Right renal cortex interstitium (tissue), 3 donors: Measurements from ENCODE around the gene RYR2. TPM values are rescaled to one million over a fixed set of nuclear protein-coding genes. Genes with fewer than 3 reads are reported as not detected.

Source experiments
- DNase-seq, 3 donors: peaks; one replicate each; pipeline ENCODE4 v3.0.0-alpha.2; 2013; ENCODE audit warnings: low read depth in 3 of 3, low spot score in 2 of 3
- polyA plus RNA-seq, 3 donors: library from polyadenylated mRNA; unstranded; fragments of 120-200 nt; gene quantifications; one replicate each; pipeline ENCODE4 v1.2.1, GENCODE V29; 2013; ENCODE audit not compliant: insufficient read length in 3 of 3

Gene RYR2
- polyA plus RNA-seq, 3 donors: 1.2 to 2.3 (median 1.4) TPM

DNA sequence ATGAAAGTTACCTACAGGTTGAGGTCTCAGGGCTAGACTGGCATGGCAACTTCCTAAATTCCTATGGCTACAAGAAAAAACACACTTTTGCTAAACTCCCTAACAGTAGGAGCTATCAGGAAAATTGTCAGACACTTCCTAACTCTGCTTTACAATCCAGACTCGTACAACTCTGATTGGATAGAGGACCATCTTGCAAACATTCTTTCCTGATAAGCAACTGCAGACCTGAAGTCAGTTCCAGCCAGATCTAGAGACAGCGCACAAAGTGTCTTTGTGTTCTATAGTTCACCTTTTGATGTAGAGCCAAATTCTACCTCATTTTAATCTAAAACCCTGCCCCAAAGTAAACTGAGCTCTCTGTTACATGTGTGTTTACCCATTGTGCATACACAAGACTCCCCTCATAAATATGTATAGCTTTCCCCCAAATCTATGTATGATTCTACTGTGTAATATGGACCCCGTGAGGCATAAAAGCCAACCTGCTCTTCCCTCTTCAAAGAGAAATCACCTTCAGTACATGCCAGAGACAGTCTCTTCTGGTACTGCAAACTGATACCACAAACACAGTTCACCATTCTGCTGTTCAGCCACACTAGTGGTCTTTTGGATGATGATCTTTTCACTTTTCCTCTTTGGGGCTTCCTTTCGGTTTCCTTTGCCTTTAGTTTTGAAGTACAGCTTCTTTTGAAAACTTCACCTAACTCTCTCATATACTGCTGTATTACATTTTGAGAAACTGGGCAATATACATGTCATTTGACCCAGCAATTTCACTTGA, 827.0 kb downstream of the RYR2 start:
- no peak for DNase-seq

DNA sequence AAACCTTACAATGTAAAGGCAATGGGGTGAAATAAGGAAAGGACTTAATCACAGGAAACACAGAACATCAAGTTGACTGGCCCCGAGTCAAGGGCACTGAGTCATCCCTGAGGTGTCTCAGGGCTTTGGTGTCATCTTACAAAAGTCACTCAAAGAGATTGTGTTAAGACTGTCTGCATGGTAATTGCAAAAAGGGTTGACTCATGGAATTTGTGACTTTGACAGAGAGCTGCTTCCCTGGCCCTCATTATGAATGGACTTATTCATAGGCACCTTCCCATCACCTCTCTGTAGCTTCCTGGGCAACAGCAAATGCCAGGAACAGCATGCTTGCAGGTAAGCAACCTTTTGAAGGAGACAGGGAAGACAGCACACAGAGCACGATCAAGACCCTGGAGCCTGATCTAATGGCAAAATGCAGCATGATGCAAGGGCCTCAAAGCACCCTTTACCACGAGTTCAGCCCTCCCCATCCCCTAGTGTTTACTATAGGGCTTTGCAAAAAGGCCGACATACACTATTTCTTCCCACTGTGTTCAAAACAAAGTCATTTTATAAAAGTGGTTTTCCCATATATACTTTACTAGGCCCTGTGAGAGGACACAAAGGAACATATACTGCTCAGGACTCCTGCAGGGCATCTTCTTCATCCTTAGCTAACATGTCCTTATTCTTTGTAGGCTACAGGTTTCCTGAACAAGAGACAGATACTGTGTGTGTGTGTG, 831.7 kb downstream of the RYR2 start:
- DNase-seq: no peak

DNA sequence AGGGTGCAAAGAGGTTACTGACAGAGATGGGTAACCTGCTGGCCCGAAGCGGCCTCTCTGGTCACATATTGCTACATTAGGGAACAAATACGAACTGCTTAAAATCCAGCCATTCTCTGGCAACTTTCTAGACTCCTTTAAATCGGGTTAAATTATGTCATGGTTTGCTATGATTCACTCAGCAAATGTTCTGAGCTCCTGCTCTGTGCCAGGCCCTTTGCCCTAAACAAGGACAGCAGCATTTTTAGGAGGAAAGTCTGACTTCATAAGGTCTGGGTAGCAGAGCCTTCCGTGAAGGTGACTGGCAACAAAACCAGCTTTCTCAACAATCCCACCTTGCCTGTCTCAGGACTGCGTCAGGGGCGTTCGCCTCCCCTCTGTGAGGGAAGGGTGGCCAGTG, 833.3 kb downstream of the RYR2 start:
- DNase-seq: no peak

DNA sequence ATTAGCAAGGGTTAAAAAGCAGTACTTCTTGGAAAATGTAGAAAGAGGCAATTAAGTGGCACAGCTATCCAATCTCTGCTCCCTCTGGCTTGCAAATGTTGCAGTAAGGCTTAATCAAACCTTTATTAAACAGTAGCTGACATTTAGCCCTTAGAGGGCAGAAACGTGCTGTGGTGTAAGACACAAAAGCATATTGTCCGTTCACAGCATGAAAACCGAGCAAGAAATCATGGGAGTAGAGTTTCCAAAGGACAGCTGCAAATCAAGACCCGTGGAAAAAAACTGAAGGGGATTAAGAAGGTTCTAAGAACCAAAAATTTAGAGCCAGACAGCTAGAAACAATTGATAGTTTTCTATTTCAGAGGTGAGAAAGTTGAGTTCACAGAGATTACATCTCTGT, 835.6 kb downstream of the RYR2 start:
- no peak for DNase-seq

- no peak for DNase-seq
Measured at GRCh38 chr1:237878406-237878805, 836.4 kb downstream of the RYR2 start.

GRCh38 chr1:237879195-237879594, 837.2 kb downstream of the RYR2 start:
- no peak for DNase-seq

Other genes starting within 250 kb of the RYR2 start
- gene MTR, start 246.9 kb upstream of the RYR2 start, polyA plus RNA-seq: 10 to 100 TPM; 32.4 to 35.4 (median 33.9) TPM
- gene MT1HL1, start 37.7 kb upstream of the RYR2 start, polyA plus RNA-seq: not detected